DMS153 (cell line): ENCODE results near the gene MARCHF9.

Experiments
- DNase-seq: peaks from one replicate; lab custom pipeline; 2025; lab: John Stamatoyannopoulos, UW

The MARCHF9 gene

GRCh38 chr12:57737467-57738460, 17.1 kb upstream of the MARCHF9 start:
- no peak for DNase-seq

DNA sequence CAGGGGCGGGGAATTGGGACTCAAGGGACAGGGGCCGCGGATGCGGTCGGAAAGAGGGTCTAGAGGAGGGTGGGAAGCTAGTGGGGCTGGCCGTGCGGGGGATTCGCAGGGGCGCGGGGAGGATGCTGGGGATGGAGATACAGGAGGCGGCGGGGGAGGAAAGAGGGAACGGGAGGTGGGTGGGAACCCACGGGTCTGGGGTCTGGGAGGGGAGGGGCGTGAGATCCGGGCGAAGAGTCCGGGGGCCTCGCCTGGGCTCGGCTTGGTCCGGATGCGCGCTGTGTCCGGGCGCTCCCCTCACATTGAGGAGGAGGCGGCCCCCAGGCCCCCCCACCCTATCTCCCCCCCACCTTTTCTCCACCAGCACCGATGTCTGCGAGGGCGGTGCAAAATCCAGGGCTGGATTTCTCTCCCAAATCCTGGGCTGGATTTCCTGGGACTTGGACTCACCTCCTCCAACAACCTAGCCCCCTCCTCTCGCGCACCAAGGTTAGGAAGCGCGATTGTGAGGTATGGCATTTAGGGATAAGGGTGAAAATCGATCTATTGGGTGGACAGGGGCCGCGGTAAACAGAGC, 16.2 kb upstream of the MARCHF9 start, which contains the start of gene AGAP2:
Gene AGAP2, minus strand, starts transcription at position 82 of the 577 bp plus-strand sequence. CDS start 496 bp downstream, outside the sequence.
- DNase-seq = no peak

DNA sequence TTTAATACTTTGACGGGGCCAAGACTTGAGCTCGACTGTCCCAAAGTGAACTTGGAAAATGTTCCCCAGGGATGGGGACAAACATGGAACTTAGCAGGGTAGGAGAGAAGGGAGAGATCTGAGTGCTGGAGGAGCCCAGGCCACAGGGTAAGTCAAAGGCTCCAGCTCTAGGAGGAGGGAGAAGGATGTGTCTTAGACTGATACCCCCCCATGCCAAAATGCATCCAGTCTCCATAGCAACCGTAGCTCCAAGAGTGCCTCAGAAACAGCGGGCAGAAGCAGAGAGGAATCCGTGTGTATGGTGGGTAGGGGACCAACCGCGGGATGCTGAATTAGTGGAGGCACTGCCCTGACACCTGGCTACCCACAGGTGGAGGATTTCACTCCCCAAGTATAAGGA, 15.5 kb upstream of the MARCHF9 start:
- no peak for DNase-seq

- DNase-seq = no peak
Observed at GRCh38 chr12:57739914-57740538, 14.9 kb upstream of the MARCHF9 start.

GRCh38 chr12:57740656-57741412, 14.1 kb upstream of the MARCHF9 start:
- DNase-seq = peak; percentile 22

DNA sequence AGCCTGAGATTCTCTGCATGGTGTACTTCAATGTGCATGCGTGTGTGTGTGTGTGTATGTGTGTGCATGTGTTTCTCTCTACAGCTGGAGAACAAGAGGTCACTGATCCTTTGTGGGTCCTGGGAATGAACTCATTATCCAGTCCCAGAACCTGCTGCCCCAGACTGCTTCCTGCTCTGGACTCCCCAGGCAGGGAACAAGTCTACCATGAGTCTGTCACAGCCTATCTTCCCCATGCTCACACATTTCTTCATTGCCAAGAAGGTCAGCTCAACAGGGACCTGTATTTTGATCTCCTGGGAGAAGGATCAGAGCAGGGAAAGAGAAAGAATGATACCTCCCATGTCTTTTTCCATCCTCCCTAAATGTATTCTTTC, 13.5 kb upstream of the MARCHF9 start:
- no peak for DNase-seq

DNA sequence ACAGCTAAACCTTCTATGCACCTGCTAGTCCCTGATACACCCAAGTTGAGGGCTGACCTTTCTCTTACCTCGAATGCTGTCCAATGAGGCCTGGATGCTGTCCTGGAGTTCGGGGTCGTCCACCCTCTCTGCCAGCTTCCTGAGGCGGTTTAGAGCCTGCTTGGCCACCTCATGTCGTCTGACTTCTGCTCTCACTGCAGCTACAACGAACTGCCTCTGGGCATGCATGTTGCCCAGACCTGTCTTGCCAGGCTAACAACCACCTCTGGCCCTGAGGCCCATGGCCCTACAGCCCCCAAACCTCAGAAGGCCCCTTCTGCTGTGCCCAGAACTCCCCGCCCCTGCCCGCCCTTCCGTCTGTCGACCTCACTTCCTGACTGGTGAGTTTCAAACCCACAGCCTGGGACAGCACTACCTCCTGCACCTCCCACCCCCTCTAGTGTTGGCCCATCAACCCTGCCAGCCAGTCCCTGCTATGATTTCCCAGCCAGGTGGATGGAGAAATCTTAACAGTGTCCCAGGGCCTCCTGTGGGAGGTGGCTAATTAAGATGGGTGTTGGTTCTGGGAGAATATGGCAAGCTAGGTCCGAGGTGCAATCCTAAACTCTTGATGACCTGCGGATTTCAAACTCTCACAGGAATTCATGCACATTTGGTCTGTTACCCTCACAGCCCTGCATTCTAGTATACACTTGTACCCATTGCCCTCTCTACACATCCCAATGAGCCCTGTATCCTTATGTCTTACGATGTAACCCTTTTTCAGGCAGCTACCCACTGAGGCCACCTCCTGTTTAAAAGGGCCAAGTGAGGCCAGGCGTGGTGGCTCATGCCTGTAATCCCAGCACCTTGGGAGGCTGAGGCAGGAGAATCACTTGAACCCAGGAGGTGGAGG, 12.8 kb upstream of the MARCHF9 start:
- DNase-seq = no peak

GRCh38 chr12:57743769-57744168, 11.1 kb upstream of the MARCHF9 start:
- DNase-seq = no peak

DNA sequence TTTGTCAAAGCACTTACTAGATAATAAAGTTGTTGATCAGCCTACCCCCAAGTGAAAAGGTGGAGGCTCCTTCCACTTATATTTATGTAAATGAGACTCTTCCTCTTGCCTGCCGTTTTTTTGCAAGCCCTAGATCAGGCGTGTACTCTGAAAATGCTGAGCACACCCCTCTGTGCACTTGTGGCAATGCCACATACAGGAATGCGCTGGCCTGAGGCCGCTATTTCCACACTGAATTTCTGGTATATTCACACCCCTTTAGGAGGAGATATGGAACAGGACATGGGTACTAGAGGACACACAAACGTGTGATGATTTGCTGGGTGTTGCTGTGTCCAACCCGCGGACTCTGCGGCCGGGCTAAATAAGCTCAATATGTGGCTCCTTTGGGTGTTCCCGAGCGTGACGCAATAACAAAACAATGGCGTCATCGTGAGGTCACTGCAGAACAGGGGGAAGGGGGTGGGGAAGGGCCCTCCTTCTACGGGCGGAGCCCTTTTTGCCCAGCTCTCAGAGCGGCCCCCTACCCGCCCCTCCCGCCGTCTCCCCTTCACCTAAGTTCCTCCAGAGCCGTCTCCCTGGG, 10.6 kb upstream of the MARCHF9 start:
- DNase-seq = no peak

- peak; percentile 97 for DNase-seq
Observed at GRCh38 chr12:57744777-57745484, 10.0 kb upstream of the MARCHF9 start, which contains the start of gene TSPAN31. Gene TSPAN31 (plus strand): TSS chr12:57745039. CDS start chr12:57745155, 116 bp downstream.

DNA sequence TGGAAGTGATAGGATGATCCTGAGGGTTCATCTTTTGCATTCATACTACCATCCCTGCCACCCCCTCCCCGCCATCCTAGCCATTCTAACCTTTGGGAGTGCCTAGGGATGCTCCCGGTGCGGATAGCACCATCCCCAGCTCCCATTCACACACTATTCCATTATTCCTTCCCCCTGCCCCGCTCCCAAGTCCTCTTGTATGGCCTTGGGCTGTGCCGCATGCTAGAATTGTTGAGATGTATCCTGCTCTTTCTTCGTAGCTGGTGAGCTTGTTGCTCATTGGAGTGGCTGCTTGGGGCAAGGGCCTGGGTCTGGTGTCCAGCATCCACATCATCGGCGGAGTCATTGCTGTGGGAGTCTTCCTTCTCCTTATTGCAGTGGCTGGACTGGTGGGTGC, 9.4 kb upstream of the MARCHF9 start:
- no peak for DNase-seq

- DNase-seq = no peak
Observed at GRCh38 chr12:57746025-57746424, 8.9 kb upstream of the MARCHF9 start.

DNA sequence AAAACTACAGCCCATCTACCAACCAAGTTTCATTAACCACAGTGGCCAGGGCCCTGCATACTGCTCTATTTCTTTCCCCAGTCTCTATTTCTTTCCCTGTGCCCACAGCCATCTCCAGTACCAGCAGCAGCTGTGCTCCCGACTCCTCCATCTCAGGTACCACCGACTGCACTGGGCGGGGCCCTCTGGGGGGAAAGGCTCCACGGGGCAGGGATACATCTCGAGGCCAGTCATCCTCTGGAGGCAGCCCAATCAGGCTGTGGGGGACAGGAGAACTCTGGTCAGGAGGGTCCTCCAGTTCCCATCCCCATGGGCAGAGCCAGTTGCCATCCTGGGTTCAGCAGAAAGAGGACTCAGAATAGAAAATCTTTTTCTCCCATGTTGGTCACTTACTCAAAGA, 5.8 kb upstream of the MARCHF9 start:
- DNase-seq = no peak

- DNase-seq = no peak
Observed at GRCh38 chr12:57750561-57751431, 4.1 kb upstream of the MARCHF9 start.

- no peak for DNase-seq
Observed at GRCh38 chr12:57751432-57751787, 3.5 kb upstream of the MARCHF9 start.

GRCh38 chr12:57751788-57752667, 2.9 kb upstream of the MARCHF9 start, which contains the start of gene CDK4:
Gene CDK4 (minus strand): TSS chr12:57752310. CDS start chr12:57751717, 593 bp downstream.
- DNase-seq = peak; percentile 100

GRCh38 chr12:57752668-57753000, 2.3 kb upstream of the MARCHF9 start:
- DNase-seq = no peak

- DNase-seq = no peak
Observed at GRCh38 chr12:57753756-57754337, 1.1 kb upstream of the MARCHF9 start.
